HEK293T (cell line): ENCODE results near the gene SMIM9.
"Not testable (repeated sequence)": the region's sequence is repeated elsewhere in the genome, so short reads cannot be mapped to it uniquely, and the experiment has no call there.

Experiments
- CTCF ChIA-PET: fragments of 350-600 bp; formaldehyde crosslinking; extraction: SDS; loops from one replicate; lab custom pipeline; 2021; ENCODE audit warnings: antibody characterized with exemption, inconsistent platforms; lab: Yijun Ruan, JAX
- POLR2A ChIA-PET: fragments of 350-600 bp; formaldehyde crosslinking; extraction: SDS; loops from one replicate; lab custom pipeline; 2020; ENCODE audit warnings: antibody characterized with exemption, inconsistent platforms; lab: Yijun Ruan, JAX
- DNase-seq: peaks from one replicate; pipeline ENCODE4 v3.0.0; 2012; ENCODE audit warnings: mixed read lengths; ENCODE audit errors: extremely low spot score
- ARNT ChIP-seq: fragments of 450-650 bp; IDR thresholded peaks from 2 replicates; pipeline ENCODE4 v1.6.1; 2017; ENCODE audit warnings: mild to moderate bottlenecking
- BHLHE40 ChIP-seq: fragments of 450-650 bp; IDR thresholded peaks from 2 replicates; pipeline ENCODE4 v1.6.1; 2016; ENCODE audit warnings: mild to moderate bottlenecking, moderate library complexity, borderline replicate concordance
- CTBP1 ChIP-seq: fragments of 450-650 bp; IDR thresholded peaks from 2 replicates; pipeline ENCODE4 v1.6.1; 2016; ENCODE audit warnings: borderline replicate concordance
- ELF4 ChIP-seq: fragments of 450-650 bp; IDR thresholded peaks from 2 replicates; pipeline ENCODE4 v1.6.1; 2017; ENCODE audit warnings: antibody characterized with exemption
- FOXA1 ChIP-seq: fragments of 450-650 bp; IDR thresholded peaks from 2 replicates; pipeline ENCODE4 v1.6.1; 2016; ENCODE audit warnings: mild to moderate bottlenecking
- FOXK2 ChIP-seq: fragments of 450-650 bp; IDR thresholded peaks from 2 replicates; pipeline ENCODE4 v1.6.1; 2016; ENCODE audit warnings: mild to moderate bottlenecking
- FOXM1 ChIP-seq: fragments of 450-650 bp; IDR thresholded peaks from 2 replicates; pipeline ENCODE4 v1.6.1; 2017; ENCODE audit warnings: mild to moderate bottlenecking, borderline replicate concordance
- HDGF ChIP-seq: fragments of 450-650 bp; IDR thresholded peaks from 2 replicates; pipeline ENCODE4 v1.6.1; 2017; ENCODE audit warnings: antibody characterized with exemption, borderline replicate concordance
- L3MBTL2 ChIP-seq: fragments of 450-650 bp; conservative IDR thresholded peaks from 2 replicates; pipeline ENCODE4 v1.6.1; 2016; ENCODE audit warnings: mild to moderate bottlenecking
- LEF1 ChIP-seq: fragments of 450-650 bp; IDR thresholded peaks from 2 replicates; pipeline ENCODE4 v1.6.1; 2017; ENCODE audit warnings: mild to moderate bottlenecking, borderline replicate concordance
- NFRKB ChIP-seq: fragments of 450-650 bp; IDR thresholded peaks from 2 replicates; pipeline ENCODE4 v1.6.1; 2016; ENCODE audit warnings: mild to moderate bottlenecking, moderate library complexity
- PKNOX1 ChIP-seq: fragments of 450-650 bp; IDR thresholded peaks from 2 replicates; pipeline ENCODE4 v1.6.1; 2016
- SP1 ChIP-seq: fragments of 450-650 bp; IDR thresholded peaks from 2 replicates; pipeline ENCODE4 v1.6.1; 2017
- SUZ12 ChIP-seq: fragments of 450-650 bp; IDR thresholded peaks from 2 replicates; pipeline ENCODE4 v1.6.1; 2016; ENCODE audit warnings: mild to moderate bottlenecking
- TARDBP ChIP-seq: fragments of 450-650 bp; IDR thresholded peaks from 2 replicates; pipeline ENCODE4 v1.6.1; 2016
- ZNF384 ChIP-seq: fragments of 450-650 bp; IDR thresholded peaks from 2 replicates; pipeline ENCODE4 v1.6.1; 2016

The SMIM9 gene

DNA sequence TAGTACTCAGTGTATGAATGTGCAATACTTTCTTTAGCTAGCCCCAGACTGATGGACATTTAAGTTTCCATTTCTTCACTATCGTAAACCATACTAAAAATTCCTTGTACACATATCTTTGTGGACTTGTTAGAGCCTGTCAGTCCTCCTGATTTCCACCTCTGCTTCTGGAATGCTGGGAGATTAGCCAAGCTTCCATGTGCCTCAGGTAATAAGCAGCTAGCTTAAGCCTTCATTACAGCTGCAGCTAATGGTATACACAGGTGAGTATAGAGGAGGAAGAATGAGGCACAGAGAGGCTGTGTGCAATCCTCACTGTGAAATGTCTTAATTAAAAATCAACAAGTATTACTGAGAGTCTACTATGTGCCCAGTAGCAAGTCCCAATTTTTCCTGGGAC is 9.8 kb downstream of the SMIM9 start:
- TF ChIP-seq LEF1 (no peak), SUZ12 (no peak), PKNOX1 (no peak), L3MBTL2 (no peak), TARDBP (no peak), HDGF (no peak), ELF4 (no peak), BHLHE40 (no peak), FOXM1 (no peak), CTBP1 (no peak), SP1 (no peak), FOXA1 (no peak), ARNT (no peak), FOXK2 (no peak), ZNF384 (no peak), NFRKB (no peak)
- CTCF ChIA-PET: no interaction called here
- POLR2A ChIA-PET: no interaction called here
- no peak for DNase-seq

GRCh38 chrX:154822029-154822428 is 12.4 kb downstream of the SMIM9 start:
- TF ChIP-seq LEF1 (no peak), FOXM1 (no peak), SUZ12 (no peak), BHLHE40 (no peak), ZNF384 (no peak), ARNT (no peak), L3MBTL2 (no peak), ELF4 (no peak), FOXK2 (no peak), TARDBP (no peak), FOXA1 (no peak), HDGF (no peak), CTBP1 (no peak), PKNOX1 (no peak), SP1 (no peak), NFRKB (no peak)
- POLR2A ChIA-PET: no interaction called here
- CTCF ChIA-PET: no interaction called here
- DNase-seq: no peak

DNA sequence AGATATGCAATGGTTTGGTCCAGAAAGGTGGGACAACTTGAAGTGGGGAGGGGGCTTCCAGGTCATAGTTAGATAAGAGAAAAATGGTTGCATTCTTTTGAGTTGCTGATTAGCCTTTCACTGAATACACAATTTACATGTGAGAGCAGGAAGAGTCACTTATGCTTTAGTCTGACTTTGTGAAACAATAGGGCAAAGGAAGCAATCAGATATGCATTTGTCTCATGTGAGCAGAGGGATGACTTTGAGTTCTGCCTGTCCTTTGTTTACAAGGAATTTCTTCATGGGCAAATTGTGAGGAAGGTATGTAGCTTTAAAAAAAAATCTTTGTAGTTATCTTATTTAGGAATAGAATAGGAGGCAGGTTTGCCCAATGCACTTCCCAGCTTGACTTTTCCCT is 12.9 kb downstream of the SMIM9 start:
- CTCF ChIA-PET: no interaction called here
- POLR2A ChIA-PET: no interaction called here
- no peak for DNase-seq
- TF ChIP-seq CTBP1: no peak
- no peak for TF ChIP-seq NFRKB
- no peak for TF ChIP-seq ELF4
- no peak for TF ChIP-seq FOXA1

GRCh38 chrX:154819771-154820341 is 14.6 kb downstream of the SMIM9 start:
- TF ChIP-seq TARDBP: no peak
- no peak for TF ChIP-seq ZNF384
- no peak for TF ChIP-seq FOXM1
- TF ChIP-seq CTBP1: no peak
- TF ChIP-seq LEF1: no peak
- TF ChIP-seq FOXA1: no peak
- TF ChIP-seq FOXK2: no peak
- TF ChIP-seq SUZ12: no peak
- no peak for TF ChIP-seq BHLHE40
- TF ChIP-seq ARNT: no peak
- no peak for TF ChIP-seq SP1
- no peak for TF ChIP-seq ELF4
- TF ChIP-seq NFRKB: no peak
- no peak for TF ChIP-seq HDGF
- TF ChIP-seq PKNOX1: no peak
- no peak for TF ChIP-seq L3MBTL2
- ChIA-PET CTCF (no interaction called here), POLR2A (no interaction called here)
- no peak for DNase-seq

- CTCF ChIA-PET: no interaction called here
- POLR2A ChIA-PET: no interaction called here
- TF ChIP-seq TARDBP: no peak
- no peak for TF ChIP-seq ZNF384
- no peak for TF ChIP-seq CTBP1
- TF ChIP-seq BHLHE40: no peak
- no peak for TF ChIP-seq FOXK2
- TF ChIP-seq LEF1: no peak
- TF ChIP-seq NFRKB: no peak
- no peak for TF ChIP-seq FOXA1
- no peak for TF ChIP-seq ELF4
- no peak for TF ChIP-seq SP1
- no peak for TF ChIP-seq FOXM1
- no peak for TF ChIP-seq ARNT
- TF ChIP-seq HDGF: no peak
- no peak for TF ChIP-seq PKNOX1
- no peak for DNase-seq
Measured at GRCh38 chrX:154818916-154819770, 15.3 kb downstream of the SMIM9 start.

GRCh38 chrX:154817048-154817618 is 17.3 kb downstream of the SMIM9 start:
- CTCF ChIA-PET, POLR2A ChIA-PET, DNase-seq: not testable (repeated sequence)

GRCh38 chrX:154816326-154816898 is 18.1 kb downstream of the SMIM9 start:
- POLR2A ChIA-PET, DNase-seq, CTCF ChIA-PET: not testable (repeated sequence)
